SU-DHL-6 (cell line): Measurements from ENCODE around the gene SCML1.
"Not testable (repeated sequence)": the region's sequence is repeated elsewhere in the genome, so short reads cannot be mapped to it uniquely, and the experiment has no call there.

Experiments used
- H2AFZ ChIP-seq: fragments of 200-600 bp; sonication (generic); 2 replicates; pipeline ENCODE4 v1.6.1; 2014; ENCODE audit warnings: low read depth, mild to moderate bottlenecking, moderate library complexity, mixed read lengths, antibody characterized with exemption, low read length; ENCODE audit not compliant: severe bottlenecking
- H3F3A ChIP-seq: fragments of 200-600 bp; shearing (Covaris generic); 2 replicates; pipeline ENCODE4 v1.6.0; 2016; ENCODE audit warnings: antibody characterized with exemption, mild to moderate bottlenecking; ENCODE audit not compliant: insufficient read depth
- H3K27ac ChIP-seq: fragments of 200-600 bp; sonication (generic); 2 replicates; pipeline ENCODE4 v1.5.1; 2016; ENCODE audit warnings: low read depth, mild to moderate bottlenecking, low read length, moderate library complexity, mixed read lengths
- H3K27me3 ChIP-seq: fragments of 200-600 bp; sonication (generic), shearing (Covaris generic); 2 replicates; pipeline ENCODE4 v1.6.0; 2014; ENCODE audit warnings: mild to moderate bottlenecking, low read length
- H3K36me3 ChIP-seq: fragments of 200-600 bp; sonication (generic); 2 replicates; pipeline ENCODE4 v1.6.1; 2014; ENCODE audit warnings: mild to moderate bottlenecking, low read length, mixed read lengths
- H3K4me2 ChIP-seq: fragments of 300-600, 200-600 bp; shearing (Covaris generic), sonication (generic); 2 replicates; pipeline ENCODE4 v1.6.0; 2014; ENCODE audit warnings: low read length, low read depth, mild to moderate bottlenecking; ENCODE audit not compliant: poor library complexity, severe bottlenecking
- H3K4me3 ChIP-seq: fragments of 200-600 bp; sonication (generic); 2 replicates; pipeline ENCODE4 v1.5.1; 2014; ENCODE audit warnings: antibody characterized with exemption, low read length, mild to moderate bottlenecking, mixed read lengths; ENCODE audit not compliant: insufficient read depth, poor library complexity, severe bottlenecking
- H3K79me2 ChIP-seq: fragments of 200-600 bp; sonication (generic); 2 replicates; pipeline ENCODE4 v1.6.1; 2014; ENCODE audit warnings: mild to moderate bottlenecking, low read length, moderate library complexity; ENCODE audit not compliant: insufficient read depth
- H3K9ac ChIP-seq: fragments of 200-600 bp; sonication (generic); 2 replicates; pipeline ENCODE4 v1.7.0; 2014; ENCODE audit warnings: mild to moderate bottlenecking, low read length
- H3K9me2 ChIP-seq: fragments of 200-600 bp; sonication (generic); replicated peaks from 2 replicates; pipeline ENCODE4 v1.6.1; 2014; ENCODE audit warnings: low read length; ENCODE audit not compliant: insufficient read depth
- H3K9me3 ChIP-seq: fragments of 200-600 bp; sonication (generic); 2 replicates; pipeline ENCODE4 v1.6.1; 2014; ENCODE audit warnings: low read length, mixed read lengths; ENCODE audit not compliant: insufficient read depth
- H4K20me1 ChIP-seq: fragments of 200-600 bp; sonication (generic); 2 replicates; pipeline ENCODE4 v1.6.1; 2014; ENCODE audit warnings: low read depth, mild to moderate bottlenecking, antibody characterized with exemption, low read length, moderate library complexity, mixed read lengths
- CTCF ChIP-seq: fragments of 200-600 bp; sonication (generic); IDR thresholded peaks from one replicate; pipeline ENCODE4 v1.5.1; 2017; ENCODE audit warnings: antibody characterized with exemption, mild to moderate bottlenecking, low read length, moderate library complexity; ENCODE audit not compliant: insufficient read depth, poor library complexity, severe bottlenecking
- EZH2phosphoT487 ChIP-seq: fragments of 200-600 bp; sonication (generic), shearing (Covaris generic); conservative IDR thresholded peaks from 2 replicates; pipeline ENCODE4 v1.6.1; 2018; ENCODE audit warnings: mild to moderate bottlenecking, antibody characterized with exemption, low read length, moderate library complexity, mixed read lengths

The SCML1 gene

DNA sequence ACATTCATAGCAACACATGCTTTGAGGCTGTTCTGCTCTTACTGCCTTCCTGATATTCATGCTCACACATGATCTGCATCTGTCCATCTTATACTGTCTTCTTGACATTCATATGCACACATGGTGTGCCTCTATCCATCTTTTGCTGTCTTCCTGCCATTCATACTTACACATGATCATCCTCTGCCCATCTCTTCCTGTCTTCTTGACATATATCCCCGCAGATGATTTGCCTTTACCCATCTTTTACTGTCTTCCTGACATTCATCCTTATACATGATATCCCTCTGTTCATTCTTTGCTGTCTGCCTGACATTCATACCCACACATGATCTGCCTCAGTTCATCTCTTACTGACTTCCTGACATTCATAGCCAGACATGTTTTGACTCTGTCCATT, 36.8 kb downstream of the SCML1 start:
- Histone ChIP-seq H3K36me3 (no peaks in the 10 kb centered on the region), H3K9me3 (no peaks in the 10 kb centered on the region), H3K4me3 (no peak overlapping the region), H2AFZ (no peak overlapping the region), H3K9ac (no peak overlapping the region), H3K9me2 (no peaks in the 10 kb centered on the region), H3K27me3 (no peaks in the 10 kb centered on the region), H3K27ac (no peak overlapping the region), H3K4me2 (no peak overlapping the region), H4K20me1 (no peaks in the 10 kb centered on the region), H3F3A (no peaks in the 10 kb centered on the region), H3K79me2 (no peaks in the 10 kb centered on the region)
- TF ChIP-seq EZH2phosphoT487 (no peak), CTCF (no peak)

DNA sequence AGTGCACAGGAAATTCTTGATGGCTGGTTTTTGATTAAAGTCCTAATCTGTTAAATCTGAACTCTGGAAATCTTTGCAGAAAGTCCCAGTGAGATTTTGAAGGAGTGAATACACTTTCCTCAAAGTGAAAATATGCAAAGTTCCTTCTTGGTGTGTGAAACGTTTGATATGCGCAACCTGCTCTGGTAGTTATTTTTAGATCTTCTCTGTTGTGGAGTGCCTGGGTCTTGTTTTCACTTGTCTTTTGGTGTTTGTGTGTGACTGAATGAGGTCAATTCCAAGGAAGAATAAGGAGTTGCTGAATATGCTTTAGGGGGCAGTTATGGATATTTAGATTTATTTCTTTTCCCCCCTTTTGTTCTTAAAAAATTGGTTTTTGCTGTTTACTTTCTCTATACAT, 41.7 kb downstream of the SCML1 start:
- H3K79me2 ChIP-seq, result no peaks in the 10 kb centered on the region
- no peak for TF ChIP-seq CTCF
- no peak for TF ChIP-seq EZH2phosphoT487
- no peak overlapping the region for H2AFZ ChIP-seq
- no peak overlapping the region for H3K27ac ChIP-seq
- no peaks in the 10 kb centered on the region for H4K20me1 ChIP-seq
- no peak overlapping the region for H3K4me3 ChIP-seq
- H3K4me2 ChIP-seq, result no peak overlapping the region
- H3K36me3 ChIP-seq, result no peaks in the 10 kb centered on the region
- no peaks in the 10 kb centered on the region for H3K9me2 ChIP-seq
- H3K9me3 ChIP-seq, result no peaks in the 10 kb centered on the region
- no peaks in the 10 kb centered on the region for H3F3A ChIP-seq
- no peak overlapping the region for H3K9ac ChIP-seq
- no peaks in the 10 kb centered on the region for H3K27me3 ChIP-seq

GRCh38 chrX:17779434-17779833, 42.1 kb downstream of the SCML1 start:
- H3K9ac ChIP-seq, result no peak overlapping the region
- H3F3A ChIP-seq, result no peaks in the 10 kb centered on the region
- no peak overlapping the region for H2AFZ ChIP-seq
- no peaks in the 10 kb centered on the region for H3K79me2 ChIP-seq
- no peak overlapping the region for H3K4me2 ChIP-seq
- no peaks in the 10 kb centered on the region for H3K27me3 ChIP-seq
- H3K4me3 ChIP-seq, result no peak overlapping the region
- no peak for TF ChIP-seq EZH2phosphoT487
- no peak for TF ChIP-seq CTCF
- H3K27ac ChIP-seq, result no peak overlapping the region
- H3K36me3 ChIP-seq, result no peaks in the 10 kb centered on the region
- H3K9me2 ChIP-seq, result no peaks in the 10 kb centered on the region
- H3K9me3 ChIP-seq, result no peaks in the 10 kb centered on the region
- H4K20me1 ChIP-seq, result no peaks in the 10 kb centered on the region

DNA sequence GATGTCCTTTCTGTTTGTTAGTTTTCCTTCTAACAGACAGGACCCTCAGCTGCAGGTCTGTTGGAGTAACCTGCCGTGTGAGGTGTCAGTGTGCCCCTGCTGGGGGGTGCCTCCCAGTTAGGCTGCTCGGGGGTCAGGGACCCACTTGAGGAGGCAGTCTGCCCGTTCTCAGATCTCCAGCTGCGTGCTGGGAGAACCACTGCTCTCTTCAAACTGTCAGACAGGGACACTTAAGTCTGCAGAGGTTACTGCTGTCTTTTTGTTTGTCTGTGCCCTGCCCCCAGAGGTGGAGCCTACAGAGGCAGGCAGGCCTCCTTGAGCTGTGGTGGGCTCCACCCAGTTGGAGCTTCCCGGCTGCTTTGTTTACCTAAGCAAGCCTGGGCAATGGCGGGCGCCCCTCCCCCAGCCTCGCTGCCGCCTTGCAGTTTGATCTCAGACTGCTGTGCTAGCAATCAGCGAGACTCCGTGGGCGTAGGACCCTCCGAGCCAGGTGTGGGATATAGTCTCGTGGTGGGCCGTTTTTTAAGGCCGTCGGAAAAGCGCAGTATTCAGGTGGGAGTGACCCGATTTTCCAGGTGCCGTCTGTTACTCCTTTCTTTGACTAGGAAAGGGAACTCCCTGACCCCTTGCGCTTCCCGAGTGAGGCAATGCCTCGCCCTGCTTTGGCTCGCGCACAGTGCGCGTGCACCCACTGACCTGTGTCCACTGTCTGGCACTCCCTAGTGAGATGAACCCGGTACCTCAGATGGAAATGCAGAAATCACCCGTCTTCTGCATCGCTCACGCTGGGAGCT, 49.5 kb downstream of the SCML1 start:
- not testable (repeated sequence) for H3K4me3 ChIP-seq, H4K20me1 ChIP-seq, H3K9me3 ChIP-seq, H3K27ac ChIP-seq, H3F3A ChIP-seq, H3K27me3 ChIP-seq, H2AFZ ChIP-seq, H3K9me2 ChIP-seq, H3K4me2 ChIP-seq, H3K36me3 ChIP-seq, H3K9ac ChIP-seq, H3K79me2 ChIP-seq
